Measurements from ENCODE around the gene ITPKB. TPM values are rescaled to one million over a fixed set of nuclear protein-coding genes. Genes with fewer than 3 reads are reported as not detected.
"Not testable (repeated sequence)": the region's sequence is repeated elsewhere in the genome, so short reads cannot be mapped to it uniquely, and the experiment has no call there.

Gene ITPKB
- total RNA-seq, 1 donor from 2014 or later, result 9.8 TPM

GRCh38 chr1:226624526-226624925, 114.6 kb downstream of the ITPKB start:
- no peaks in the 10 kb centered on the region for H3K4me1 Mint-ChIP-seq (ENCODE audit: low read depth)
- H3K4me3 Mint-ChIP-seq (ENCODE audit: low read depth), result no peak overlapping the region
- no peaks in the 10 kb centered on the region for H3K36me3 Mint-ChIP-seq (ENCODE audit: insufficient read depth)
- DNase-seq (ENCODE audit: low spot score, unreplicated experiment), result no peak
- peaks cover 27% of the 10 kb centered on the region for H3K27me3 Mint-ChIP-seq
- H3K27ac Mint-ChIP-seq, result no peak overlapping the region
- H3K9me3 Mint-ChIP-seq (ENCODE audit: low read depth), result no peaks in the 10 kb centered on the region
- no peak for TF ChIP-seq CTCF (IDR thresholded peaks at IDR 0.05; ENCODE audit: unreplicated experiment)

- DNase-seq (ENCODE audit: low spot score, unreplicated experiment), result no peak
- H3K4me3 Mint-ChIP-seq (ENCODE audit: low read depth), result no peak overlapping the region
- H3K4me1 Mint-ChIP-seq (ENCODE audit: low read depth), result no peaks in the 10 kb centered on the region
Observed at GRCh38 chr1:226622012-226622411, 117.1 kb downstream of the ITPKB start.

GRCh38 chr1:226619031-226619430, 120.1 kb downstream of the ITPKB start:
- no peak overlapping the region for H3K27ac Mint-ChIP-seq
- H3K4me1 Mint-ChIP-seq (ENCODE audit: low read depth), result no peaks in the 10 kb centered on the region
- no peak for TF ChIP-seq CTCF (IDR thresholded peaks at IDR 0.05; ENCODE audit: unreplicated experiment)
- peaks cover 1% of the 10 kb centered on the region for H3K36me3 Mint-ChIP-seq (ENCODE audit: insufficient read depth)
- H3K4me3 Mint-ChIP-seq (ENCODE audit: low read depth), result no peak overlapping the region
- no peak for DNase-seq (ENCODE audit: low spot score, unreplicated experiment)
- peaks cover 7% of the 10 kb centered on the region for H3K9me3 Mint-ChIP-seq (ENCODE audit: low read depth)
- H3K27me3 Mint-ChIP-seq, result no peaks in the 10 kb centered on the region

More at GRCh38 chr1:226622012-226622411, 117.1 kb downstream of the ITPKB start:
- H3K27ac Mint-ChIP-seq, result no peak overlapping the region
- peaks cover 19% of the 10 kb centered on the region for H3K27me3 Mint-ChIP-seq
- no peak for TF ChIP-seq CTCF (IDR thresholded peaks at IDR 0.05; ENCODE audit: unreplicated experiment)
- H3K9me3 Mint-ChIP-seq (ENCODE audit: low read depth), result peaks cover 4% of the 10 kb centered on the region
- H3K36me3 Mint-ChIP-seq (ENCODE audit: insufficient read depth), result peaks cover 1% of the 10 kb centered on the region

GRCh38 chr1:226618380-226618779, 120.7 kb downstream of the ITPKB start:
- Mint-ChIP-seq H3K9me3 (ENCODE audit: low read depth) (peaks cover 9% of the 10 kb centered on the region), H3K27me3 (no peaks in the 10 kb centered on the region), H3K36me3 (ENCODE audit: insufficient read depth) (peaks cover 1% of the 10 kb centered on the region), H3K4me1 (ENCODE audit: low read depth) (no peaks in the 10 kb centered on the region), H3K4me3 (ENCODE audit: low read depth) (no peak overlapping the region), H3K27ac (no peak overlapping the region)
- TF ChIP-seq CTCF (IDR thresholded peaks at IDR 0.05; ENCODE audit: unreplicated experiment), result no peak
- DNase-seq (ENCODE audit: low spot score, unreplicated experiment), result no peak

- not testable (repeated sequence) for H3K27ac Mint-ChIP-seq; DNase-seq (ENCODE audit: low spot score, unreplicated experiment); H3K9me3 Mint-ChIP-seq (ENCODE audit: low read depth); H3K4me3 Mint-ChIP-seq (ENCODE audit: low read depth); H3K36me3 Mint-ChIP-seq (ENCODE audit: insufficient read depth); H3K27me3 Mint-ChIP-seq; H3K4me1 Mint-ChIP-seq (ENCODE audit: low read depth)
Observed at GRCh38 chr1:226617719-226618118, 121.4 kb downstream of the ITPKB start.

- Mint-ChIP-seq H3K4me3 (ENCODE audit: low read depth) (no peak overlapping the region), H3K4me1 (ENCODE audit: low read depth) (no peaks in the 10 kb centered on the region), H3K9me3 (ENCODE audit: low read depth) (peaks cover 9% of the 10 kb centered on the region), H3K27me3 (no peaks in the 10 kb centered on the region), H3K36me3 (ENCODE audit: insufficient read depth) (peaks cover 1% of the 10 kb centered on the region), H3K27ac (no peak overlapping the region)
- DNase-seq (ENCODE audit: low spot score, unreplicated experiment), result no peak
- no peak for TF ChIP-seq CTCF (IDR thresholded peaks at IDR 0.05; ENCODE audit: unreplicated experiment)
Observed at GRCh38 chr1:226617109-226617508, 122.0 kb downstream of the ITPKB start.
